HG03103 (cell line): ENCODE results near the gene EDDM3A.

Source experiments
- ATAC-seq: cut with Tn5 transposase; IDR thresholded peaks from one replicate; pipeline ENCODE4 v1.9.1; 2021; ENCODE audit warnings: low read depth; ENCODE audit not compliant: unreplicated experiment

The EDDM3A gene

DNA sequence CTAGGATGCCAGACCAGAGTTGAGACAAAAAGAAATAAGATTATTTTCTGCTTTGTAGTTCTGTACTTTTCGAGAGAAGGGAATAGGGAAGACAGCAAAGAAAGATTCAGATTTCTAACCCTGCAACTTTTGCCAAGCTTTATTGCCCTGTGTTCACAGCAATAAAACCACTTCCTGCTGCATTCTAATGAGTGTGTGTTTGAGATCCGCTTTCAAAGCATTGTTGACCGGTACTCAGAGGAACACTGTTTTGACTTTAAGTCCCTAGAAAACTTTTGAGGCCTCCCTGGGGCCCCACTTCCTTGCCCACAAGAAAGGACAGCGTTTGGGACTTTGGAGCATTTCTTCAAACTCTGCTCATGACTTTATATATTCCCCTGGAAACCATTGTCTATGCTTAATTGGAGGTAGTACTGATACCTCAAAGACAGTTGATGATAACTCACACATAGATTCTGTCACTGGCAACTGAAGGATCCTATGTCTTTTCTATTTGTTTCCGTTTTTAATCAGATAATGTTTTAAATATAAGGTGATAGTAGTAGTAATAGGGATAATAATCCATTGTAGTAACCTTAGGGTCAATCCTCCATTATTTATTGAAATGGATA lies 36.7 kb downstream of the EDDM3A start:
- peak; percentile 41 for ATAC-seq

DNA sequence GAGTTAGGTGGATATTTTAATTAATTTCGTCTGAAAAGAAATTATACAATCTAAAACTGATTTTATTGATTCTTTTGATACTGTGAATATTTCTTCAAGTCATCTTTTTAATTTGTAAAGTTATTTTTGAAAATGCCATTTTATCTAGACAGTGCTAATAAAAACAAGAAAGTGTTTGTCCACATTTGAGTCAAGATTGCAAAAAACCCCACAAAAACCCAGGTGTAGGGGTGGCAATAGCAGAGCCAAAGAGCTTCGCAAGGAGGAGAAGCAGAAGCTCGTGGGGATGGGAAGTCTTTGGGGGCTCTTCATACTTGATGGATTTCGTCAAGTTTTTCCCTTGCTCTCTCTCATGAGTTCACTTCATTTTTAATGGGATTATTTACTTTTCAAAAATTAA lies 41.3 kb downstream of the EDDM3A start:
- no peak for ATAC-seq

- no peak for ATAC-seq
These were observed 43.6 kb downstream of the EDDM3A start for GRCh38 chr14:20789230-20789813.

GRCh38 chr14:20790464-20791116 lies 44.9 kb downstream of the EDDM3A start:
- no peak for ATAC-seq

DNA sequence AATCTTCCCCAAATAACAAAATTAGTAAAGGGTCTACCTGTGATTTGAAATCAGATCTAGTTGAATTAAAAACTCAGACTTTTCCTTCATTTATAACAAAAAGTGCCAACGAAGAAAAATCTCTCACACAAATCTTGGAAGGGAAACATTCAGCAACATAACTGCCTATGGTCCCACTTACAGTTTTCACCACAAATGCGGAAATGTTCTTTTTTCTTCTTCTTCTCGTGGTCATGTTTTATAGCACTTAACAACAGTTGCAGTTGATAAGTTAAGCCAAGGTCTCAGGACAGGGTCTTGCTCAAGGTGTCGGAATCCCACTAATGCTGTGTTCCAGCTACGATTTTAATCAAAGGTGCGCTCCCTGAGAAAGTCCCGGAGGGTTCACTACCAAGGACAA lies 45.5 kb downstream of the EDDM3A start:
- ATAC-seq: no peak

DNA sequence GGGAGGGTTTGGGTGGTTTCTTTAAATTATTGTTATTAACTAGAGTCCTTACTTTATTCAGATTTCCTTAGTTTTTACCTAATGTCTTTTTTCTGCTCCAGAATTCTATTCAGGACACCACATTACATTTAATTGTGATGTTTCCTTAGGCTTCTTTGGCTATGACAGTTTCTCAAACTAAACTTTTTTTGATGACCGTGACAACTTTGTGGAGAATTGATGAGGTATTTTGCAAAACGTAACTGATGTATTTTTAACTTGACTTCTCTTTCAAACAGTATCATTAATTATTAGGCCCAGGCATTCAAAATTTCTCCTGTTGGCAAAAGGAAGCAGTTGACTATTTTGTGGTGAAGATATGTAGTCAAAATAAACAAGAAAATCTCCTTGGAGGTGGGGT lies 45.9 kb downstream of the EDDM3A start:
- ATAC-seq: no peak

DNA sequence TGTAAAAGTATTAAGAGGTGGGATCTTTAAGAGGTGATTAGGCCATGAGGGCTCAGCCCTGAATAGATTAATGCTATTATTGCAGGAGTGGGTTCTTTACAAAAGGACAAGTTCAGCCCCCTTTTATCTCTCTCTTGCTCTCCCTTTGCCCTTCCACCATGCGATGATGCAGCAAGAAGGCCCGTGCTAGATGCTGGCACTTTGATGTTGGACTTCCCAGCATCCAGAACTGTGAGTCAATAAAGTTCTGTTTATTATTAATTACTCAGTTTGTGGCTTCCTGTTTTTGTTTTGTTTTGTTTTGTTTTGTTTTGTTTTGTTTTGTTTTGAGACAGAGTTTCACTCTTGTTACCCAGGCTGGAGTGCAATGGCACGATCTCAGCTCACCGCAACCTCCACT lies 46.9 kb downstream of the EDDM3A start:
- no peak for ATAC-seq

DNA sequence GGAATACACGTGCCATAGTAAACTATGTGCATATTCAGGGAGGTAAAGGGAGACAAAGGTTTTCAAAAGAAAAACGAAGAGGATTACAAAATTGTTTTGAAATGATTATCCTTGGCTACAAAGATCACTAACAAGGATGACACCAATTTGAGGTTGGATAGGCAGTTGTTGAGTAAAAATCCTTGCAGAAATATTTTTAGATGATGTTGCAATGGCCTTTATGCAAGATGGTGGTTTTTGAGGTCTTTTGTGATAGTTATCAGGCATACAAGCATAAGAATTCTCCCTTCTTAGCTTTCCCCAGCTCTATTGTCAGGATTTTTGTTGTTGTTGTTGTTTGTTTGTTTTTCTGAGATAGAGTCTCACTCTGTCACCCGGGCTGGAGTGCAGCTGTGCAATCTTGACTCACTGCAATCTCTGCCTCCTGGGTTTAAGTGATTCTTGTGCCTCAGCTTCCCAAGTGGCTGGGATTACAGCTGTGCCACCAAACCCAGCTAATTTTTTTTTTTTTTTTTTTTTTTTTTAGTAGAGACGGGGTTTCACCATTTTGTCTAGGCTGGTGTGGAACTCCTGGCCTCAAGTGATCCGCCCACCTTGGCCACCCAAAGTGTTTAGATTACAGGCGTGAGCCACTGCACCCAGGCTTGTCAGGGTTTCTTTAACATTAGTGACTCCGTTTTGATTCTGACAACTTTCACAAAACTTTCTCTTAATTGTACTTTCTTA lies 49.1 kb downstream of the EDDM3A start:
- no peak for ATAC-seq

DNA sequence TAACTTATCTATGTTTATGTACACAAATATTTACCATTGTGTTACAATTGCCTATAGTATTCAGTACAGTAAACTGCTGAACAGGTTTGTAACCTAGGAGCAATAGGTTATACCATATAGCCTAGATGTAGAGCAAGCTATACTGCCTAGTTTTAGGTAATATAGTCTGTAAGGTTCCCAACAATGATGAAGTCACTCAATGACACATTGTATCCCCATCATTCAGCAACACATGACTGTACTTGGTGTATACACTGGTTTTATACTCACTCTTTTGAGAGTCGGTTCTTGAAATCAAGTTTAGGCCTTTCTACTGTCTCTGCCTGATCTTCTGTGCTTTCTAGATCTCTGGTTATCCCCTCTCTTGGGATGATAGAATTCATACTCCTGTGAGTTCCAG lies 51.5 kb downstream of the EDDM3A start:
- ATAC-seq: no peak
